Chondrocyte (in vitro differentiated cells): ENCODE results near the gene CPNE8. TPM values are rescaled to one million over a fixed set of nuclear protein-coding genes. Genes with fewer than 3 reads are reported as not detected.

Experiments
- DNase-seq: peaks from one replicate; pipeline ENCODE4 v3.0.0; 2021; ENCODE audit warnings: mixed read lengths, low spot score
- H3K27ac Mint-ChIP-seq: one replicate; pipeline ENCODE4 v1.8.0; 2021; ENCODE audit warnings: mild to moderate bottlenecking, moderate library complexity, mixed read lengths; ENCODE audit not compliant: unreplicated experiment
- H3K27me3 Mint-ChIP-seq: 2 replicates; pipeline ENCODE4 v1.8.0; 2021; ENCODE audit warnings: low read depth, mixed read lengths
- H3K36me3 Mint-ChIP-seq: 2 replicates; pipeline ENCODE4 v1.8.0; 2021; ENCODE audit warnings: low read depth, mixed read lengths
- H3K4me1 Mint-ChIP-seq: 2 replicates; pipeline ENCODE4 v1.8.0; 2021; ENCODE audit warnings: low read depth, mild to moderate bottlenecking, mixed read lengths
- H3K4me3 Mint-ChIP-seq: one replicate; pipeline ENCODE4 v1.8.0; 2021; ENCODE audit warnings: mild to moderate bottlenecking, moderate library complexity, mixed read lengths; ENCODE audit not compliant: unreplicated experiment
- H3K9me3 Mint-ChIP-seq: 2 replicates; pipeline ENCODE4 v1.8.0; 2021; ENCODE audit warnings: low read depth, mixed read lengths
- long read RNA-seq: library from polyadenylated mRNA; stranded (forward); transcript quantifications from one replicate; pipeline ENCODE4 v2.0.0, GENCODE V29; 2021
- total RNA-seq: library from RNA; stranded (reverse); gene quantifications from 3 replicates; pipeline ENCODE4 v1.2.1, GENCODE V29; 2021
- TF ChIP-seq, protein P1 (sequence below): fragments of 200-600 bp; sonication (generic); IDR thresholded peaks from 2 replicates; pipeline ENCODE4 v1.5.0; 2021; ENCODE audit warnings: antibody characterized with exemption, mild to moderate bottlenecking, moderate library complexity

Gene CPNE8
- 8.0 to 10.6 TPM (median 10.3 TPM) in 3 replicates for total RNA-seq
- long read RNA-seq, partial matches to known transcripts = 0 of 3 reads
- long read RNA-seq, other reads (novel, unspliced or antisense) = 1 of 3 reads

- Mint-ChIP-seq H3K36me3 (no peaks in the 10 kb centered on the region), H3K4me1 (peaks cover 30% of the 10 kb centered on the region), H3K27me3 (peaks cover 11% of the 10 kb centered on the region), H3K27ac (peak within 1 kb of the TSS; percentile 96), H3K9me3 (no peaks in the 10 kb centered on the region), H3K4me3 (peak within 1 kb of the TSS; percentile 94)
- TF ChIP-seq, protein P1, sequence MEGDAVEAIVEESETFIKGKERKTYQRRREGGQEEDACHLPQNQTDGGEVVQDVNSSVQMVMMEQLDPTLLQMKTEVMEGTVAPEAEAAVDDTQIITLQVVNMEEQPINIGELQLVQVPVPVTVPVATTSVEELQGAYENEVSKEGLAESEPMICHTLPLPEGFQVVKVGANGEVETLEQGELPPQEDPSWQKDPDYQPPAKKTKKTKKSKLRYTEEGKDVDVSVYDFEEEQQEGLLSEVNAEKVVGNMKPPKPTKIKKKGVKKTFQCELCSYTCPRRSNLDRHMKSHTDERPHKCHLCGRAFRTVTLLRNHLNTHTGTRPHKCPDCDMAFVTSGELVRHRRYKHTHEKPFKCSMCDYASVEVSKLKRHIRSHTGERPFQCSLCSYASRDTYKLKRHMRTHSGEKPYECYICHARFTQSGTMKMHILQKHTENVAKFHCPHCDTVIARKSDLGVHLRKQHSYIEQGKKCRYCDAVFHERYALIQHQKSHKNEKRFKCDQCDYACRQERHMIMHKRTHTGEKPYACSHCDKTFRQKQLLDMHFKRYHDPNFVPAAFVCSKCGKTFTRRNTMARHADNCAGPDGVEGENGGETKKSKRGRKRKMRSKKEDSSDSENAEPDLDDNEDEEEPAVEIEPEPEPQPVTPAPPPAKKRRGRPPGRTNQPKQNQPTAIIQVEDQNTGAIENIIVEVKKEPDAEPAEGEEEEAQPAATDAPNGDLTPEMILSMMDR = peak; percentile 25
- peak; percentile 94 for DNase-seq
Measured at GRCh38 chr12:38905480-38906351, at the start of gene CPNE8. Gene CPNE8, minus strand, starts transcription at chr12:38905591. Its CDS starts 57 bp downstream, at chr12:38905534.

GRCh38 chr12:38954238-38954873, 49.0 kb upstream of the CPNE8 start:
- H3K27ac Mint-ChIP-seq = no peak overlapping the region
- no peaks in the 10 kb centered on the region for H3K9me3 Mint-ChIP-seq
- peaks cover under 1% of the 10 kb centered on the region for H3K27me3 Mint-ChIP-seq
- no peaks in the 10 kb centered on the region for H3K36me3 Mint-ChIP-seq
- TF ChIP-seq, protein P1 = no peak
- no peak overlapping the region for H3K4me3 Mint-ChIP-seq
- no peak for DNase-seq
- H3K4me1 Mint-ChIP-seq = no peaks in the 10 kb centered on the region

- no peak for DNase-seq
- peaks cover 2% of the 10 kb centered on the region for H3K27me3 Mint-ChIP-seq
- TF ChIP-seq, protein P1 = no peak
- peaks cover 5% of the 10 kb centered on the region for H3K9me3 Mint-ChIP-seq
- no peaks in the 10 kb centered on the region for H3K36me3 Mint-ChIP-seq
- H3K4me1 Mint-ChIP-seq = no peaks in the 10 kb centered on the region
- no peak overlapping the region for H3K4me3 Mint-ChIP-seq
- H3K27ac Mint-ChIP-seq = no peak overlapping the region
Measured at GRCh38 chr12:38949363-38949762, 44.0 kb upstream of the CPNE8 start.

DNA sequence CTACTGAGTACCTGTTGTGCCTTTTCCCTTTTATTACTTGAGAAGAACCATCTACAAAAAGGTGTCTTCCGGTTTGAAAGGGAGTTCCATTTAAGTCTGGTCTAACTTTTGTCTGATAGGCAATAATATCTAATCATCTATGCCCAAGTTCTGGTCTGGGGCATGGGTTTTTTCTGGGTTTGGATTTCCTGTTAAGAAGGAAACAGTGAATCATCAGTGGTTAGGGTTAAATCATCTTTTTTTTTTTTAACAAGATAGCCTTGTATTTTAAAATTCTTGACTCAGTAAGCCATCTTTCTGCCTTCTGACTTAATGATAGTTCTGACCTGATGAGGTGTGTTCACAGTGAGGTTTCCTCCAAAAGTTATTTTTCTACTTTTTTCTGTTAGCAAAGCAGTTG, 29.3 kb upstream of the CPNE8 start:
- Mint-ChIP-seq H3K27me3 (peaks cover 4% of the 10 kb centered on the region), H3K36me3 (no peaks in the 10 kb centered on the region), H3K27ac (no peak overlapping the region), H3K9me3 (peaks cover 3% of the 10 kb centered on the region), H3K4me3 (no peak overlapping the region), H3K4me1 (no peaks in the 10 kb centered on the region)
- TF ChIP-seq, protein P1 = no peak
- no peak for DNase-seq

DNA sequence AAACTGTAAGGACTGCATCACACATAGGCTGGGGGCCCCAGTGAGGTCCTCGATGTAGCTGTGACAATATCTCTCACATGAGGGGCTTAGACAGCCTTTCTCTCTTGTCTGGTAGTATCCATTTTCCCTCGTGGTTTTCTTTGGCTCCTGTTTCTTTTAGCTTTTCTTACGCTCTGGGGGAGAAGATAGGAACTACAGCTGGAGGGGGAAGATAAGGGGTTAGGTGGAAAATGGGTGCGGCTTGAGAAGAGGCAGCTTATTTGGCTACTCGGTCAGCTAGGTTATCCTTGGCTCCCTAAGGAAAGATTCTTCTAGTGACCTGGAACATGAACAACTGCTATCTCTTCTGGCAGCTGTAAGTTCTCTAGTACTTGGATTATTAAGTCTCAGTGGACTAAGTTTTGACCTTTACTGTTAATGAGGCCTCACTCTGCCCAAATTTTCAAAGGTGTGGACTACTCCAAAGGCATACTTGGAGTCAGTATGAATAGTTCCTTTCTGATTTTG, 28.7 kb upstream of the CPNE8 start:
- Mint-ChIP-seq H3K4me3 (no peak overlapping the region), H3K36me3 (no peaks in the 10 kb centered on the region), H3K27ac (no peak overlapping the region), H3K9me3 (peaks cover 3% of the 10 kb centered on the region), H3K4me1 (no peaks in the 10 kb centered on the region), H3K27me3 (peaks cover 7% of the 10 kb centered on the region)
- DNase-seq = no peak
- TF ChIP-seq, protein P1 = no peak
